ENCODE results near the gene MAMDC4. TPM values are rescaled to one million over a fixed set of nuclear protein-coding genes. Genes with fewer than 3 reads are reported as not detected.
"Not testable (repeated sequence)": the region's sequence is repeated elsewhere in the genome, so short reads cannot be mapped to it uniquely, and the experiment has no call there.

MAMDC4 gene
- total RNA-seq, 1 donor from 2014 or later: 12.9 TPM

GRCh38 chr9:136876476-136876875, 24.3 kb downstream of the MAMDC4 start:
- no peak overlapping the region for H3K4me3 ChIP-seq
- TF ChIP-seq, protein P1, sequence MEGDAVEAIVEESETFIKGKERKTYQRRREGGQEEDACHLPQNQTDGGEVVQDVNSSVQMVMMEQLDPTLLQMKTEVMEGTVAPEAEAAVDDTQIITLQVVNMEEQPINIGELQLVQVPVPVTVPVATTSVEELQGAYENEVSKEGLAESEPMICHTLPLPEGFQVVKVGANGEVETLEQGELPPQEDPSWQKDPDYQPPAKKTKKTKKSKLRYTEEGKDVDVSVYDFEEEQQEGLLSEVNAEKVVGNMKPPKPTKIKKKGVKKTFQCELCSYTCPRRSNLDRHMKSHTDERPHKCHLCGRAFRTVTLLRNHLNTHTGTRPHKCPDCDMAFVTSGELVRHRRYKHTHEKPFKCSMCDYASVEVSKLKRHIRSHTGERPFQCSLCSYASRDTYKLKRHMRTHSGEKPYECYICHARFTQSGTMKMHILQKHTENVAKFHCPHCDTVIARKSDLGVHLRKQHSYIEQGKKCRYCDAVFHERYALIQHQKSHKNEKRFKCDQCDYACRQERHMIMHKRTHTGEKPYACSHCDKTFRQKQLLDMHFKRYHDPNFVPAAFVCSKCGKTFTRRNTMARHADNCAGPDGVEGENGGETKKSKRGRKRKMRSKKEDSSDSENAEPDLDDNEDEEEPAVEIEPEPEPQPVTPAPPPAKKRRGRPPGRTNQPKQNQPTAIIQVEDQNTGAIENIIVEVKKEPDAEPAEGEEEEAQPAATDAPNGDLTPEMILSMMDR (IDR thresholded peaks at IDR 0.05): no peak
- peaks cover 3% of the 10 kb centered on the region for H3K4me1 ChIP-seq
- H3K9me3 ChIP-seq: no peaks in the 10 kb centered on the region
- H3K36me3 ChIP-seq: no peaks in the 10 kb centered on the region
- no peaks in the 10 kb centered on the region for H3K27me3 ChIP-seq
- intact Hi-C loops (cut with DNase I): no loop called here
- ATAC-seq (no peak), DNase-seq (no peak)
- H3K27ac ChIP-seq: no peak overlapping the region

DNA sequence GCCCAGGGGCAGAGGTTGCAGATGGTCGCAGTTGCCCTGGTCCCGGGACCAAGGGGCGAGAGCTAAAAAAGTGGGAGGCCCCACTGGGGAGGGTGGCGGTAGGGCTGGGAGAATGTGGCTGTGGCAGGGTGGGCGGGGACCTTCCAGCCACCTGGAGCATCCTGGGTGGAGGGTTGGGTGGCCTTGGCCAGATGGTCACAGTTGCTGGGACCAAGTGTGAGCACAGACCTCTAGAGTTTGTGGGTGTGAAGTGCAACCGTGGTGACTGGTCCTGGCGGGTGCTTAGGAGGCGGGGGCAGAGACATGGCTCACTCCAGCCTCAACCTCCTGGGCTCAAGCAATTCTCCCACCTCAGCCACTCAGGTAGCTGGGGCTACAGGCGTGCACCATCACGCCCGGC, 28.5 kb downstream of the MAMDC4 start:
- H3K4me1 ChIP-seq: peaks cover 23% of the 10 kb centered on the region
- no peak for ATAC-seq
- no peak overlapping the region for H3K4me3 ChIP-seq
- no peak for DNase-seq
- no peaks in the 10 kb centered on the region for H3K27me3 ChIP-seq
- H3K27ac ChIP-seq: no peak overlapping the region
- intact Hi-C loops (cut with DNase I): no loop called here
- no peaks in the 10 kb centered on the region for H3K36me3 ChIP-seq
- TF ChIP-seq, protein P1 (IDR thresholded peaks at IDR 0.05): no peak
- no peaks in the 10 kb centered on the region for H3K9me3 ChIP-seq

DNA sequence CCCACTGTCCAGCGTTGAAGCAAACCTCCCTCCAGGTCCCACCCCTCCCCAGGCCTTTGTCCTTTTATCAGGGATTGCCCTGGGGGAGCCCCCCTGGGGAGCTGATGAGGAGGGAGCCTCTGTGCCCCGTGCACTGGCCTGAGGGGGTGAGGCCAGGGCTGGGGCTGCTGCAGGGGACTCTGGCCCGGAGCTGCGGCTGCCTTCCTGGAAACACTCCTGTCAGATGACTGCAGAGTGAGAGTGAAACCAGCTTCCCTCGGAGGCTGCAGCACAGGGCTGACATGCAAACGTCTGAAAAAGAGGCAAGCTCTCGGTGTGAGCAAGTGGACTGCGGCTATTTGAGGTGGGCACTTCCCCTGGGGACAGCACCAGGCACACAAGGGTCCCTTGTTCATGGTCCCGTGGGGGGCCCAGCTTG, 29.6 kb downstream of the MAMDC4 start:
- Histone ChIP-seq H3K27me3 (no peaks in the 10 kb centered on the region), H3K4me3 (no peak overlapping the region), H3K9me3 (no peaks in the 10 kb centered on the region), H3K27ac (peak overlapping the region; percentile 43), H3K36me3 (no peaks in the 10 kb centered on the region), H3K4me1 (peaks cover 24% of the 10 kb centered on the region)
- DNase-seq (no peak), ATAC-seq (peak; percentile 4)
- TF ChIP-seq, protein P1 (IDR thresholded peaks at IDR 0.05): no peak
- intact Hi-C loops (cut with DNase I): no loop called here

DNA sequence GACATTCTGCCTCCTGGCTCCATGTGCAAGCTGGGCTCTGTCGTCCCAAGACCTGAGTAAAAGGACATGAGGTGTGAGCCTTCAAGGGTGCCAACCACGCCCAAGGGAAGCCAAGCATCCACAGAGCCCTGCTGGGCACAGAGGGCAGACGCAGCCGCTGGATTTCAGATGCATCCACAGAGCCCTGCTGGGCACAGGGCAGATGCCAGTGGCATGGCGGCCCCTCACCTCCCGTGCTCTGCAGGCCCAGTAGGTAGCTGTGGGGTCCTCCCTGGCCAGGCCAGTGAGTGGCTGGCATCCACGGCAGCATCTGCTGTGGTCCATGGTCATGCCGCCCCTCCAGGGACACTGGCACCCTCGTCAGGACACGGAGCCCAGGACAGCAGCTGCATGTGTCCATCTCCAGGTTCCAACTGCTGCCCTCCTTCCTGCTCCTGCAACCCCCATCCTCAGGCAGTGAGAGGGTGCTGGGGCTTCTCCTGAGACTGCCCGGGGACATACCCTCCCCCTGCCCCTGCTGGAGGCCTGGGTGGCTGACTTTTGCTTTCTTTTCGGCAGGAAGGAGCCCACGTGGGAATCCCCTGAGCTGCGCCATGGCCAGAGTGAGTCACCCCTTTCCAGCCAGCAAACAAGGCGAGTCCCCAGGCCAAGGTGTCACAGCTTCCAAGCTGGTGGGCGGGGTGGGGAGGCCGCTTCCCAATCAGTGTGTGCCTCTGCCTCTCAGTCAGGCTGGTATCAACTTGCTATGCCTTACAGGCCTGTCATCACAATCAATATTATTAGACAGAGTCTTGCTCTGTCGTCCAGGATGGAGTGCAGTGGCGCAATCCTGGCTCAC, 30.2 kb downstream of the MAMDC4 start:
- intact Hi-C loops (cut with DNase I): no loop called here
- DNase-seq: no peak

GRCh38 chr9:136882947-136883283, 30.8 kb downstream of the MAMDC4 start:
- H3K9me3 ChIP-seq; intact Hi-C loops (cut with DNase I); DNase-seq; H3K27ac ChIP-seq; H3K27me3 ChIP-seq; H3K36me3 ChIP-seq; ATAC-seq; H3K4me3 ChIP-seq: not testable (repeated sequence)
- H3K4me1 ChIP-seq: peaks cover 33% of the 10 kb centered on the region

More for the DNA sequence above, 30.2 kb downstream of the MAMDC4 start:
- TF ChIP-seq, protein P1 (IDR thresholded peaks at IDR 0.05): no peak
- ATAC-seq: peak; percentile 24
- Histone ChIP-seq H3K36me3 (no peaks in the 10 kb centered on the region), H3K27ac (peak overlapping the region; percentile 43), H3K4me3 (peak overlapping the region; percentile 11), H3K4me1 (peaks cover 27% of the 10 kb centered on the region), H3K27me3 (no peaks in the 10 kb centered on the region), H3K9me3 (no peaks in the 10 kb centered on the region)

GRCh38 chr9:136883670-136884069, 31.5 kb downstream of the MAMDC4 start:
- ATAC-seq; intact Hi-C loops (cut with DNase I): not testable (repeated sequence)
- peaks cover 33% of the 10 kb centered on the region for H3K4me1 ChIP-seq

More at GRCh38 chr9:136883670-136884069, 31.5 kb downstream of the MAMDC4 start:
- not testable (repeated sequence) for H3K9me3 ChIP-seq, DNase-seq, H3K4me3 ChIP-seq, H3K27ac ChIP-seq, H3K27me3 ChIP-seq, H3K36me3 ChIP-seq
